ENCODE results near the gene MPC1. TPM values are rescaled to one million over a fixed set of nuclear protein-coding genes. Genes with fewer than 3 reads are reported as not detected.

MPC1 gene
- 26.1 TPM for polyA plus RNA-seq (2013, experiment 1 of 2)
- 25.8 TPM for polyA plus RNA-seq (2013, experiment 2 of 2)

DNA sequence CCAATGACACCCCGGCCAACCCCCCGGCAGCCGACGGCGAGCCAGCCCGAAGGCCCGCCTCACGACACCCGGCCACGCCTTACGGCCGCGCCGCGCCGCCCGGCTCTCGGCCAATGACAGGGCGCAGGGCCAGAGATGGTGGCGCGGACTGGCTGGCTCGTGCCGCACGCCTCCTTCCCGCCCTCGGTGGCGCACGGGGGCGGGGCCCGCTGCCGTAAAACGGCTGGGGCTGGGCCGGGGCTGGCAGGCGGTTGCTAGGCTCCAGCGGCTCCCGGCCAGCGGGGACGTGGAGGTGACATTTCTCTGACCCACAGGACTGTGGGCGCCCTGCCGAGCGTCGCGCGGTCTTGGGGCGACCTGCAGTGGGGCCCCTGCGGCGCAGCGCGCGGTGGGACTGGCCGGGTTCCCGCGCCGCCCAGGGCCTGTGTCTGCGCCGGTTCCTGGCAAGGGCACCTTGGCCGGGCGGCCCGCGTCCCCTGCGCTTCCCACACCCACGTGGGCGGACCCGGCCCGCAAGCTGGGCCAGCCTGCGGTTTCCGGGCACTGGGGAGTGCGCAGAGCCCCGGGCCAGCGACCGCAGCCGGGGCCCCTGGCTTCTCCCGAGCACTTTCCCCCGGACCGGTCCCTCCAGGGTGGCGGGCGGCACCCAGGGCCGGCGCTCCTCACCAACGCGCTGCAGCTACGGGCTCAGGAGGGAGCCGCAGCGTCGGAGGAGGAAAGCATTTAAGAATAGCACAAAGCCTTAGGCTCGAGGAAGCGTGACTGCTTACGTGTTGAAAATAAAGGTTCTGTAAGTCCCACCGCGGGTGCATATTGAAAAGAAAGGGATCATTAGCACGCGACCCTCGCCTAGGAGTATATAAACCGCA lies at the start of gene MPC1:
Gene MPC1 (minus strand): TSS at position 8 of the 869 bp plus-strand sequence. CDS start 64 bp downstream, outside the sequence.
- Histone ChIP-seq H3K27ac (ENCODE audit: low read depth, low read length, severe bottlenecking) (peak within 1 kb of the TSS; percentile 87), H3K4me1 (ENCODE audit: control insufficient read depth, insufficient read depth, low read length, poor library complexity, severe bottlenecking) (no peaks in the 10 kb centered on the region), H3K36me3 (ENCODE audit: control insufficient read depth, insufficient read depth, low read length) (no peaks in the 10 kb centered on the region), H3K4me3 (ENCODE audit: extremely low read depth, insufficient read depth, low read length, poor library complexity, severe bottlenecking) (peak within 1 kb of the TSS; percentile 82), H3K9me3 (ENCODE audit: control insufficient read depth, low read length) (no peaks in the 10 kb centered on the region)
- WGBS, 2 experiments (ENCODE audit: insufficient coverage in 2 of 2): 1% methylated on average over 72 to 80 of the region's 94 CpGs

DNA sequence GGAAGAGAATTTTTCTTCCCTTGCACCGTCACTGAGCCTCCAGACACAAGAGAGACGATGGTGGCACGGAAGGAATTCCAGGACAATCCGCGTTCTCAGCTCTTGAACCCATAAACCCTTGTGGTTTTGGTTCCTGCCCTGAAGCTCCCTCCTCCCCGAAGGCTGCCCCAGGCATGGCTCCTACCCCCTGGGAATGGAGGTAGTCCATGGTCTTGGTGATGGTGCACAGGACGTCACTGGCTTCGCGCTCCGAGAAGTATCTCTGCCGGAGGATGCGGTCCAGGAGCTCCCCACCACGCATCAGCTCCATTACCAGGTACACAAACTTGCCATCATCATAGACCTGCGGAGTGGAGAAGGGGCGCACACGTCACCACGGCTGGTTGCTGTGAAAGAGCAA lies 47.5 kb upstream of the MPC1 start:
- Histone ChIP-seq H3K27ac (ENCODE audit: low read depth, low read length, severe bottlenecking) (no peak overlapping the region), H3K4me3 (ENCODE audit: extremely low read depth, insufficient read depth, low read length, poor library complexity, severe bottlenecking) (no peak overlapping the region), H3K4me1 (ENCODE audit: control insufficient read depth, insufficient read depth, low read length, poor library complexity, severe bottlenecking) (no peaks in the 10 kb centered on the region), H3K36me3 (ENCODE audit: control insufficient read depth, insufficient read depth, low read length) (peaks cover 7% of the 10 kb centered on the region), H3K9me3 (ENCODE audit: control insufficient read depth, low read length) (no peaks in the 10 kb centered on the region)
- WGBS, 2 experiments (ENCODE audit: insufficient coverage in 2 of 2): 94 to 96% methylated on average over 13 to 15 of the region's 17 CpGs

DNA sequence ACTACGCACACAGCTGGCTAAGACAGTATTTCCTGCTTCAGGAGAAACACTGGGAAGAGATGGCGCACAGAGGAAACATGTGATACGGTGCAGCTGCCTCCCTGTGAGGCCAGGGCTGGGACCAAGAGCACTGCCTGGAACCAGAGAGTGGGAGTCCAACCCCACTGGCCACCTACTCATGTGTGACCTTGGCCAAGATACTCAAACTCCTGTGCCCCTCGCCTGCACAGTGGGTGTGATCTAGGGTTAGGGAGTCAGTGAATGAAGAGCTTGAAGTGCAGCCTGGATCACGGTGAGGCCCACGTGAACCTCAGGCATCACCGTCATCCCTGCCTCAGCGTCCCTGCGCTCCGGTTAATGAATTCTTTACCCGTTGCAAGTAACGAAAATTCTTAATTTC lies 41.7 kb upstream of the MPC1 start:
- Histone ChIP-seq H3K36me3 (ENCODE audit: control insufficient read depth, insufficient read depth, low read length) (no peaks in the 10 kb centered on the region), H3K9me3 (ENCODE audit: control insufficient read depth, low read length) (no peaks in the 10 kb centered on the region), H3K27ac (ENCODE audit: low read depth, low read length, severe bottlenecking) (no peak overlapping the region), H3K4me1 (ENCODE audit: control insufficient read depth, insufficient read depth, low read length, poor library complexity, severe bottlenecking) (no peaks in the 10 kb centered on the region), H3K4me3 (ENCODE audit: extremely low read depth, insufficient read depth, low read length, poor library complexity, severe bottlenecking) (no peak overlapping the region)
- 78 to 84% methylated on average over 10 of the region's 12 CpGs for WGBS, 2 experiments (ENCODE audit: insufficient coverage in 2 of 2)

DNA sequence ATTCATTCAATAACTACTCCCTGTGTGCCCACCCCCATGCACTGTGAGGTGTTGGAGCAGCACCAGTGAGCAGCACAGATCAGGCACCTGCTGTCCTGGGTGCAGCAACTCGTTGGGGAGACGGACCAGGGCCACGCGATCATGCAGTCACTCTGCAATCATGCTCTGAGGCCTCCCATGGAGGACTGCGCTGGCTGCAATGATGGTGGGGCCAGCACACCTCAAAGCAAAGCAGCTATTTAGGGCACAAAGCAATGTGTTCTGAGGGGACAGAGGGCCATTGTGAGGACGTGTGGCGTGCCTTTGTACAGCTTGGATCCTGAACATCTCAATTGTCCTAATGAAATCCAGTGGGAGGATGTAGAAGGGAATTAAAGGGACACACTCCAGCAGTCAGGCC lies 41.0 kb upstream of the MPC1 start:
- Histone ChIP-seq H3K4me1 (ENCODE audit: control insufficient read depth, insufficient read depth, low read length, poor library complexity, severe bottlenecking) (no peaks in the 10 kb centered on the region), H3K27ac (ENCODE audit: low read depth, low read length, severe bottlenecking) (no peak overlapping the region), H3K4me3 (ENCODE audit: extremely low read depth, insufficient read depth, low read length, poor library complexity, severe bottlenecking) (no peak overlapping the region), H3K9me3 (ENCODE audit: control insufficient read depth, low read length) (no peaks in the 10 kb centered on the region), H3K36me3 (ENCODE audit: control insufficient read depth, insufficient read depth, low read length) (no peaks in the 10 kb centered on the region)
- WGBS, 2 experiments (ENCODE audit: insufficient coverage in 2 of 2): 83 to 97% methylated on average over 7 of the region's 7 CpGs

DNA sequence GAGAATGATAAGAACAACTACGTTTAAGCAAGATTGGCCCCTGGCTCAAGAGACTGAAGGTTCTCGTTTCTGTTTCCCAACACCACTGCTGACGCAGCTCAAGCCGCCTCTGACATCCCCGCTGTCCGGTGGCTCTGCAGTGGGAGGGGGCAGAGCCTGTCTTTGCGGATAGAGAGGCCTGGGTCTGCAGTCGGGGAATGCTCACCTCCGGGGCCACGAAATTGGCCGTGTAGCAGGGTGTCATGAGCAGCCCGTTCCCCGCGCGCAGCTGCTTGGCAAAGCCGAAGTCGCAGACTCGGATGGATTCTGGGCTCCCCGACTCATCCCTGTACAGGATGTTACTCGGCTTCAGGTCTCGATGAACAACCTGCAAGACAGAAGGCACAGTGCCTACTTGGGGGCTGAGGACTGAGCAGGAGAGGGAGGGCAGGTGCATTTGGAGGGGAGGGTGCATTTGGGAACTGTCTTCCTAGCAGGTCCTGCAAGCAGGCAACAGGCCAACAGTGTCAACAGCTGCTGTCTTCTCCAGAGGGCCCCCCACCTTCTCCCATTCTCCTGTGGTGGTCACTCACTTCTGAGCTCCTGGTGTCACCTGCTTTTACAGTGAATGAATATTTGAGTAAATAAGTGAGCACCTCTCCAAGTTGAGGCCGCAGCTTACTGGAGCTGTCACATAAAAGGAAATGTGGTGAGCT lies 40.5 kb upstream of the MPC1 start:
- Histone ChIP-seq H3K4me1 (ENCODE audit: control insufficient read depth, insufficient read depth, low read length, poor library complexity, severe bottlenecking) (no peaks in the 10 kb centered on the region), H3K9me3 (ENCODE audit: control insufficient read depth, low read length) (no peaks in the 10 kb centered on the region), H3K27ac (ENCODE audit: low read depth, low read length, severe bottlenecking) (no peak overlapping the region), H3K4me3 (ENCODE audit: extremely low read depth, insufficient read depth, low read length, poor library complexity, severe bottlenecking) (no peak overlapping the region), H3K36me3 (ENCODE audit: control insufficient read depth, insufficient read depth, low read length) (no peaks in the 10 kb centered on the region)
- 94 to 95% methylated on average over 21 of the region's 22 CpGs for WGBS, 2 experiments (ENCODE audit: insufficient coverage in 2 of 2)

DNA sequence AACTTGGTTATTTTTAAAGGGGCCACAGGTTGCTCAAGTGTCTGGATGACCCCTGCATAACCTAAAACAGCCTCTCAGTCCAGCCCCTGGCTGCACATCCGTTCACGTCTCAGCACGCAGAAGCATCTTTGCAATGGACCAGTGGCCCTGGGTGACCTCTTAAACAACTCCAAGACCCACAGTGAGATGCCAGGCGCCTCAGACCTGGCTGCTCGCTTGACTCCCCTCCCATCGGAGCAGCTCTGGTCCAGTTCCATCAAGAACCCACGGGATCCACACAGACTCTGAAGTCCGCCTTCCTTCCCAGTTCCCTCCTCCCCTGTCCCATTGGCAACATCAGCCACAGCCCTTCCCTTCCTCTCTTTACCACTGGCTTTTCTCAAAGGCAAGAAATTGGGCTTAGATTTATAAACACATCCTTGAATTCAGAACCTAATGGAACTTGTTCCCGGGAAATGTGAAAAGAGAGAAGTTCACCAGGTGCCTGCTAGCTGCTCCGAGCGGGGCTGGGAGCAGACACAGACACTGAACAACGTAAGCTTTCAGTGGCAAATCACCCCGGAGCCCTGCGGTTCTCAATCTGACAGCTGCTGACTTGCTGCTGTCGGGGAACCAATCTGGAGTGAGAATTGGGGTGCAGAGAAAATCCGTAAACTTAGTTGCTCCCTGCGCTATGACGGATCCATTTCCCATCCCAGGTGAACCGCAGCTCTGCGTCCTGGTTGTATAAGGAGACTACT lies 39.6 kb upstream of the MPC1 start:
- Histone ChIP-seq H3K4me3 (ENCODE audit: extremely low read depth, insufficient read depth, low read length, poor library complexity, severe bottlenecking) (no peak overlapping the region), H3K27ac (ENCODE audit: low read depth, low read length, severe bottlenecking) (no peak overlapping the region), H3K9me3 (ENCODE audit: control insufficient read depth, low read length) (no peaks in the 10 kb centered on the region), H3K4me1 (ENCODE audit: control insufficient read depth, insufficient read depth, low read length, poor library complexity, severe bottlenecking) (no peaks in the 10 kb centered on the region), H3K36me3 (ENCODE audit: control insufficient read depth, insufficient read depth, low read length) (peaks cover 4% of the 10 kb centered on the region)
- WGBS, 2 experiments (ENCODE audit: insufficient coverage in 2 of 2): 90 to 96% methylated on average over 18 of the region's 20 CpGs

DNA sequence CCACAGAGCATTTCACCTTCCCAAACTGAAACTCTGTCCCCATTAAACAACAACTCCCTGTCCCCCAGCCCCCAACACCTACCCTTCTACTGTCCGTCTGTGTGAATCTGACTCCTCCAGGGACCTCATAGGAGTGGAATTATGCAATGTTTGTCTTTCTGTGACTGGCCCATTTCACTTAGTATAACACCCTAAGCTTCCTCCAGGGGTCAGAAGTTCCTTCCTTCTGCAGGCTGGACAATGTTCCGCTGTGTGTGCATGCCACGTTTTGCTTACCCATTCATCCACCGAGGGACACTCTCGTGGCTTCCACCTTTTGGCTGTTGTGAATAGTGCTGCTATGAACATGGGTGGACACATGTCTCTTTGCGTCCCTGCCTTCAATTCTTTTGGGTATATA lies 37.6 kb upstream of the MPC1 start:
- 73 to 83% methylated on average over 4 of the region's 6 CpGs for WGBS, 2 experiments (ENCODE audit: insufficient coverage in 2 of 2)
- H3K27ac ChIP-seq (ENCODE audit: low read depth, low read length, severe bottlenecking): no peak overlapping the region
- H3K9me3 ChIP-seq (ENCODE audit: control insufficient read depth, low read length): no peaks in the 10 kb centered on the region
- H3K4me1 ChIP-seq (ENCODE audit: control insufficient read depth, insufficient read depth, low read length, poor library complexity, severe bottlenecking): no peaks in the 10 kb centered on the region
- no peak overlapping the region for H3K4me3 ChIP-seq (ENCODE audit: extremely low read depth, insufficient read depth, low read length, poor library complexity, severe bottlenecking)
- peaks cover 4% of the 10 kb centered on the region for H3K36me3 ChIP-seq (ENCODE audit: control insufficient read depth, insufficient read depth, low read length)

DNA sequence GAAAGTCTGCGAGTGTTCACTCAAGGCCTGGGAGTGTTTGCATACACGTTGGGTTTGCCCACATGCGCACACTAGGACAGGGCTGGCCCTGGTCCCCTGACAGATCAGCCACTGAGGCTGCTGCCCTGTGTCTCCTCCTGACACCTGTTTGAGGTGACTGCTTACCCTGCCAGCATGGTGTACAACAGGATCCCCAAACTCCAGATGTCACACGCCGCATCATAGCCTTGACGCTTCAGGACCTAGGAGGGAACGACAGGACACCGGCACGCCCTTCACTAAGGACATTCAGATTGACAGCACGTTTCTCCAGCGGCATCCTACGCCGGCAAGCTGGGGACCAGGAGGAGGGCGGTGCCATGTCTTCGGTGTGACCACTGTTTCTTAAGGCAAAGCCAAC lies 37.0 kb upstream of the MPC1 start:
- Histone ChIP-seq H3K9me3 (ENCODE audit: control insufficient read depth, low read length) (no peaks in the 10 kb centered on the region), H3K36me3 (ENCODE audit: control insufficient read depth, insufficient read depth, low read length) (peaks cover 4% of the 10 kb centered on the region)
- WGBS, 2 experiments (ENCODE audit: insufficient coverage in 2 of 2): 96% methylated on average over 14 to 15 of the region's 15 CpGs

DNA sequence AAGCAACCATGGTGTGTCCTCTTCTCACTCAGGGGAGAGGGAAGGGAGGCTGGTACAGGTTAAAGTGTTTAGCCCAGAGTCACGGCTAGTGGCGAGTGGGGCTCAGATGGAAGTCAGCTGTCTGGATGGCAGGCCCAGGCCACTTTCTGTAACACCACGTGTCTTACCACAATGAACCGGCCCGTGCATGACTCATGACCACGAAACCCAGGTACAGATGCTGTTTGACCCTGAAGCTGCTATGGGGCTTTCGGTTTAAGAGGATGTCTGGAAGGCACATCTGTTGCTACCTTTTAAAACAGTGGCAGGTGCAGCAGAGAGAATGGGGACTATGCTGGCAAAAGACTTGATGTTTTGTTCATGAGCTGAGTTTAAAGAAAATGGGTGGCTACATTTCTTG lies 36.5 kb upstream of the MPC1 start:
- 93 to 94% methylated on average over 7 of the region's 7 CpGs for WGBS, 2 experiments (ENCODE audit: insufficient coverage in 2 of 2)
- Histone ChIP-seq H3K36me3 (ENCODE audit: control insufficient read depth, insufficient read depth, low read length) (peaks cover 4% of the 10 kb centered on the region), H3K4me3 (ENCODE audit: extremely low read depth, insufficient read depth, low read length, poor library complexity, severe bottlenecking) (no peak overlapping the region), H3K27ac (ENCODE audit: low read depth, low read length, severe bottlenecking) (no peak overlapping the region), H3K9me3 (ENCODE audit: control insufficient read depth, low read length) (no peaks in the 10 kb centered on the region), H3K4me1 (ENCODE audit: control insufficient read depth, insufficient read depth, low read length, poor library complexity, severe bottlenecking) (no peaks in the 10 kb centered on the region)

More for the DNA sequence above, 37.0 kb upstream of the MPC1 start:
- no peak overlapping the region for H3K4me3 ChIP-seq (ENCODE audit: extremely low read depth, insufficient read depth, low read length, poor library complexity, severe bottlenecking)
- H3K27ac ChIP-seq (ENCODE audit: low read depth, low read length, severe bottlenecking): no peak overlapping the region
- H3K4me1 ChIP-seq (ENCODE audit: control insufficient read depth, insufficient read depth, low read length, poor library complexity, severe bottlenecking): no peaks in the 10 kb centered on the region

DNA sequence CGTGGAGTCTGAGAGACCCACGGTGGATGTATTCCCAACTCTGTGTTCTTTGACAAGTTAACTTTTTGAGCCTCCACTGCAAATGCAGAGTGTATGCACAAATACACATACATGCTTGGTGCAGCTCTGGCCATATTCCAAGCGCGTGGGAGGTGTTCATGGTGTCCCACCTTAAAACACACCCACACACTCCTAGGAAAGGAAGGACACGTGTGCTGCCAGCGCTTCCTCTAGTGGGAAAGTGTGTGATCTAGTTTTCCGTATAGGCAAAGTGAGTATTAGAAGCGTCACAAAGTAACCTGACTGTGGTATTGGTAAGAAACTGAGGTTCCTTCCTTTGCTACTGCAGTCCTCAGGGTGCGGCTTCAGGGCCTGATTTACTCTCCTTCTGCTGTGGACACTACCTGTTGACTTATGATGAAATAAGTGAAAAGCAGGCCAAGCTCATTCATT lies 36.0 kb upstream of the MPC1 start:
- H3K9me3 ChIP-seq (ENCODE audit: control insufficient read depth, low read length): no peaks in the 10 kb centered on the region
- no peak overlapping the region for H3K4me3 ChIP-seq (ENCODE audit: extremely low read depth, insufficient read depth, low read length, poor library complexity, severe bottlenecking)
- 95 to 100% methylated on average over 5 to 7 of the region's 9 CpGs for WGBS, 2 experiments (ENCODE audit: insufficient coverage in 2 of 2)
- H3K27ac ChIP-seq (ENCODE audit: low read depth, low read length, severe bottlenecking): no peak overlapping the region
- H3K36me3 ChIP-seq (ENCODE audit: control insufficient read depth, insufficient read depth, low read length): peaks cover 4% of the 10 kb centered on the region
- no peaks in the 10 kb centered on the region for H3K4me1 ChIP-seq (ENCODE audit: control insufficient read depth, insufficient read depth, low read length, poor library complexity, severe bottlenecking)

Data from mesodermal cell (in vitro differentiated cells).